NB4 (cell line): ENCODE results near the gene SEZ6.

ENCODE experiments used
- CTCF ChIP-seq: IDR thresholded peaks from one replicate; pipeline ENCODE4 v1.5.1; 2012; ENCODE audit warnings: low read depth, low read length
- MYC ChIP-seq: IDR thresholded peaks from 2 replicates; pipeline ENCODE4 v1.6.1; 2011; ENCODE audit warnings: low read depth, low read length

GRCh38 chr17:28941251-28941650 lies 64.6 kb downstream of the SEZ6 start:
- TF ChIP-seq CTCF (no peak), MYC (no peak)
